ENCODE measurements around the gene SUCO. TPM values are rescaled to one million over a fixed set of nuclear protein-coding genes. Genes with fewer than 3 reads are reported as not detected.

SUCO gene
- total and polyA plus RNA-seq, 8 donors = 30.3 to 73.7 (median 63.5) TPM

DNA sequence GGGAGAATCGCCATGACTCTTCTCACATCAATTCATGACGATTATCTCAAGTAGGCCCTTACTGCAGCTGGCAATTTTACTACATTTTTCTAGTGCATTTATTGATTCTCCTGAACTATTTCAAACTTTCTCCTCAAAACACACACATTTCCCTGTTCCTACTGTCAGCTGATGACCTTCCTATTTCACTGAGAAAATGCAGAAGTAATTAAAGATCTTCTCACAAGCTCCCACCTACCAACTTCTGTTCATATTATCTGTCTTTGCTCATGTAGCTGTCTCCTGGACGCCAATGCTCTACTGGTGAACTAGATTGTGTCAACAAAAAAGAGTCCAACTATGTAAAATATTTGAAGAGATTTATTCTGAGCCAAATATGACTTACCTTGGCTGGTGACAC is 89.6 kb downstream of the SUCO start:
- Histone ChIP-seq H3K36me3 (no peaks in the 10 kb centered on the region), H3K27ac (no peak overlapping the region), H3K4me3 (no peak overlapping the region), H3K4me1 (no peaks in the 10 kb centered on the region), H3K27me3 (no peaks in the 10 kb centered on the region), H3K9me3 (peaks cover 0 to 25% of the 10 kb centered on the region in 2 donors)
- ATAC-seq (peak; percentile 51), DNase-seq (no peak)
- TF ChIP-seq, protein P1, sequence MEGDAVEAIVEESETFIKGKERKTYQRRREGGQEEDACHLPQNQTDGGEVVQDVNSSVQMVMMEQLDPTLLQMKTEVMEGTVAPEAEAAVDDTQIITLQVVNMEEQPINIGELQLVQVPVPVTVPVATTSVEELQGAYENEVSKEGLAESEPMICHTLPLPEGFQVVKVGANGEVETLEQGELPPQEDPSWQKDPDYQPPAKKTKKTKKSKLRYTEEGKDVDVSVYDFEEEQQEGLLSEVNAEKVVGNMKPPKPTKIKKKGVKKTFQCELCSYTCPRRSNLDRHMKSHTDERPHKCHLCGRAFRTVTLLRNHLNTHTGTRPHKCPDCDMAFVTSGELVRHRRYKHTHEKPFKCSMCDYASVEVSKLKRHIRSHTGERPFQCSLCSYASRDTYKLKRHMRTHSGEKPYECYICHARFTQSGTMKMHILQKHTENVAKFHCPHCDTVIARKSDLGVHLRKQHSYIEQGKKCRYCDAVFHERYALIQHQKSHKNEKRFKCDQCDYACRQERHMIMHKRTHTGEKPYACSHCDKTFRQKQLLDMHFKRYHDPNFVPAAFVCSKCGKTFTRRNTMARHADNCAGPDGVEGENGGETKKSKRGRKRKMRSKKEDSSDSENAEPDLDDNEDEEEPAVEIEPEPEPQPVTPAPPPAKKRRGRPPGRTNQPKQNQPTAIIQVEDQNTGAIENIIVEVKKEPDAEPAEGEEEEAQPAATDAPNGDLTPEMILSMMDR (IDR thresholded peaks at IDR 0.05) = no peak
- intact Hi-C loops (cut with DNase I) = no loop called here

DNA sequence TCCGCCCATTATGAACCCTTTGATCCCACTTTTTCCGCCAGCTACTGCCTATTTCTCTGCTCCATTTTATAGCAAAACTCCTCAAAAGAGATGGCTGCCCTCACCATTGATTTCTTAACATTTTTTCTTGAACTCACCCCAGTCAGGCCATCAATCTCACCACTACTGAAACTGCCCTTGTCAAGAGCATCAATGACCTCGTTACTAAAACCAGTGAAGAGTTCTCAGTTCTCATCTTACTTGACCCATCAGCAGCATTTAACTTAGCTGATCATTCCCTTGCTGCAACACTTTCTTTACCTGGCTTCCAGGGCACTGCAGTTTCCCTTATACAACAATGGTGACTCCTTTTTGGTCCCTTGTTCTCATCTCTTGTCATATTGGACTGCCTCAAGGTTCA is 90.8 kb downstream of the SUCO start:
- no peak for DNase-seq

DNA sequence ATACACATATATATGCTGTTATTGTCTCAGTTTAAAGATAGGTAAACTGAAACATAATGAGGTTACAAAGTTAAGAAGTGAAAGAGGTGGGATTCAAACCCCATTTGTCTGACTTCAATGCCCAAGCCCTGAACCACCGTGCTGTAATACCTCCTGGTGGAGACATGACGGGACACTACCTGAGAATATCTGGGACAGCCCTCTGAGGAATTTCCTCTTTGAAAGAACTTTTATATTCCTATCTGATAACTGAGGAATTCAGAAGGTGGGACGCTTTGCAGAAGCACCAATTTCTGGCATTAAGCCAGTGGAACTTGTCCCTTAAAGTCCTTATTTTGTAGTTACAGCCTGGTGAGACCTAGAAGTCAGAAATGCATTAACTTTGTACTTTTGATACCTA is 93.9 kb downstream of the SUCO start:
- no peak overlapping the region for H3K4me3 ChIP-seq
- no peaks in the 10 kb centered on the region for H3K9me3 ChIP-seq
- no peak overlapping the region for H3K27ac ChIP-seq
- TF ChIP-seq, protein P1 (IDR thresholded peaks at IDR 0.05) = no peak
- intact Hi-C loops (cut with DNase I) = no loop called here
- ATAC-seq = no peak
- H3K27me3 ChIP-seq = no peaks in the 10 kb centered on the region
- no peaks in the 10 kb centered on the region for H3K36me3 ChIP-seq
- H3K4me1 ChIP-seq = no peaks in the 10 kb centered on the region
- DNase-seq = no peak

More for the DNA sequence above, 90.8 kb downstream of the SUCO start:
- H3K4me1 ChIP-seq = no peaks in the 10 kb centered on the region
- no peaks in the 10 kb centered on the region for H3K36me3 ChIP-seq
- TF ChIP-seq, protein P1 (IDR thresholded peaks at IDR 0.05) = no peak
- H3K27ac ChIP-seq = no peak overlapping the region
- H3K27me3 ChIP-seq = no peaks in the 10 kb centered on the region
- ATAC-seq = no peak
- peaks cover 0 to 25% of the 10 kb centered on the region in 2 donors for H3K9me3 ChIP-seq
- intact Hi-C loops (cut with DNase I) = no loop called here
- H3K4me3 ChIP-seq = no peak overlapping the region

DNA sequence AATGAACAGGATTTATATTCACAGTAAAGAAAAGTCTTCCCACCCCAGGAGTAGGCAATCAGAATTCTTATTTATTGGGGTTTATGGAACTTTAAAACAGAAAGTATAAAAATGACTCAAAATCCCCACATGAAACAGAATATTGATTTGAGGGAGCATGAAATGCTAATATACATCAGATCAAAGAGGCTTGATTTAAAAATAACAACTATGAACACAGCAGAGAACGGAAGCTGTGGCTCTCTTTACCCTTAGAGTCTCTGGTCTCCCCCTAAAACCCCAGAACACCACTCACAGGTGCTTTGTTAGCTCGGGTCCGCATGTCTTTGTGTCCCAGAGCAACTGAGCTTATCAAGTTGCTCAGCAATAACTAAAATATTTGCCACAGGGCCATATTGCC is 94.8 kb downstream of the SUCO start:
- ATAC-seq = no peak
- H3K4me3 ChIP-seq = no peak overlapping the region

DNA sequence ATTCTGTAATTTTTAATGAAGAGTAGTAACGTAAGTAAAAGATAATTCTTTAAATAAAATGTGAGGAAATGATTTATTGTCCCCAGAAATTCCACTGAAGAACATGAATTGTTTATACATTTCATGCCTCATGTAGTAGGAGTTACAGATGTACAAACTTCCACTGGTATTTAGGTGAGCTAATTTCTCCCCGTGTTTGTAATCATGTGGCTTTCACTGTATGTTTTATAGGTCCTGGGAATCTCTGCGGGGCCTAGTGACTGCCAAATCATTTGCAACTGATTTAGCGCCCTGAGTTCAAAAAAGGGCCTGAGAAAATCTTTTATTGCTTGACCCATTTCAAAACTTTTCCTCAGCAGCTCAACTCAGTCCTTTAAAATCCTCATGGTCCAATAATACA is 95.5 kb downstream of the SUCO start:
- intact Hi-C loops (cut with DNase I) = no loop called here
- H3K27ac ChIP-seq = no peak overlapping the region
- ATAC-seq = no peak

More for the DNA sequence above, 94.8 kb downstream of the SUCO start:
- no peaks in the 10 kb centered on the region for H3K27me3 ChIP-seq
- TF ChIP-seq, protein P1 (IDR thresholded peaks at IDR 0.05) = no peak
- no peaks in the 10 kb centered on the region for H3K4me1 ChIP-seq
- no peak for DNase-seq
- no peaks in the 10 kb centered on the region for H3K9me3 ChIP-seq
- intact Hi-C loops (cut with DNase I) = no loop called here
- no peaks in the 10 kb centered on the region for H3K36me3 ChIP-seq
- no peak overlapping the region for H3K27ac ChIP-seq

More for the DNA sequence above, 95.5 kb downstream of the SUCO start:
- H3K9me3 ChIP-seq = no peaks in the 10 kb centered on the region
- no peak for DNase-seq
- H3K4me1 ChIP-seq = no peaks in the 10 kb centered on the region
- TF ChIP-seq, protein P1 (IDR thresholded peaks at IDR 0.05) = no peak
- no peaks in the 10 kb centered on the region for H3K36me3 ChIP-seq
- H3K27me3 ChIP-seq = no peaks in the 10 kb centered on the region
- no peak overlapping the region for H3K4me3 ChIP-seq

Data from left lung (tissue), 10 donors.